A549 treated with CpdA at 1 μM for 4 hours (cell line): ENCODE data around the gene LCE5A. TPM values are rescaled to one million over a fixed set of nuclear protein-coding genes. Genes with fewer than 3 reads are reported as not detected.

Experiments used
- total RNA-seq: library from RNA; stranded (reverse); fragments of 200-300 nt; extraction: Qiagen RNA extraction; gene quantifications from 5 replicates; pipeline ENCODE4 v1.2.3, GENCODE V29; 2022; ENCODE audit warnings: low read depth

LCE5A gene, protein sequence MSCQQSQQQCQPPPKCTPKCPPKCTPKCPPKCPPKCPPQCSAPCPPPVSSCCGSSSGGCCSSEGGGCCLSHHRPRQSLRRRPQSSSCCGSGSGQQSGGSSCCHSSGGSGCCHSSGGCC
- total RNA-seq = 0.18 TPM in 1 of 5 replicates, not detected in the others

DNA sequence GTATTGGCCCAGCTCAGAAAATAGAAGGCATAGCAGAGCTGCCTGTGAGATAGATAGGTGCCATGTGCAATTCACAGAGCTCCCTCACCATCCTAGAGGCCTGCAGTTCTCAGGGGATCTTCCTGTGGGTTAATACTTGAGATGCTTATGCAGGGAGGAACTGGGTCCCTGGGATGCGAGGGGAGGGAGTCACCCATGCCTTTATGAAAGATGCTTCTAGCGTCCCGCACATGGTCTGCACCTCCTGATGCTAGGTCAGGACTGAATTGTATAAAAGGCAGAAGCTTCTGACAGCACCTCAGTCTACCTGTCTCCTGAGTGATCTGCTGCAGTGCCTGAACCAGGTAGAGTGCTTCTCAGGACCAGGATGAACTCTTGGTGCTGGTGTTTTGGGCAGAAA, at the start of gene LCE5A:
Gene LCE5A, plus strand, starts transcription at position 301 of the 400 bp plus-strand sequence. CDS start 732 bp downstream, outside the sequence.

Other genes with a start within 250 kb of the LCE5A start
- gene FLG, start 185.6 kb upstream of the LCE5A start, total RNA-seq = 0.01 TPM in 2 of 5 replicates, not detected in the others
- gene FLG2, start 150.8 kb upstream of the LCE5A start, total RNA-seq = not detected in 5 replicates
- not detected in 5 replicates for gene CRNN, start 96.5 kb upstream of the LCE5A start, total RNA-seq
- 0.24 to 0.57 TPM (median 0.48 TPM) in 3 of 5 replicates, not detected in the others for gene CRCT1, start 3.7 kb downstream of the LCE5A start, total RNA-seq
- not detected in 5 replicates for gene LCE3E, start 56.0 kb downstream of the LCE5A start, total RNA-seq
- 0.34 to 0.80 TPM (median 0.59 TPM) in 5 replicates for gene LCE3D, start 69.7 kb downstream of the LCE5A start, total RNA-seq
- not detected in 5 replicates for gene LCE3C, start 89.4 kb downstream of the LCE5A start, total RNA-seq
- not detected in 5 replicates for gene LCE3B, start 103.0 kb downstream of the LCE5A start, total RNA-seq
- not detected in 5 replicates for gene LCE3A, start 112.3 kb downstream of the LCE5A start, total RNA-seq
- not detected in 5 replicates for gene LCE2D, start 152.6 kb downstream of the LCE5A start, total RNA-seq
- not detected in 5 replicates for gene LCE2C, start 164.5 kb downstream of the LCE5A start, total RNA-seq
- not detected in 5 replicates for gene LCE2B, start 175.3 kb downstream of the LCE5A start, total RNA-seq
- not detected in 5 replicates for gene LCE2A, start 187.5 kb downstream of the LCE5A start, total RNA-seq
- not detected in 5 replicates for gene LCE4A, start 197.4 kb downstream of the LCE5A start, total RNA-seq
- not detected in 5 replicates for gene KPRP, start 247.2 kb downstream of the LCE5A start, total RNA-seq